DND-41 (cell line): ENCODE measurements around the gene MAN2A1.

ENCODE experiments used
- ATAC-seq: fragments of 200-7000 bp; cut with Tn5 transposase; 3 replicates; pipeline ENCODE4 v1.9.1; 2021; ENCODE audit warnings: low read depth; ENCODE audit not compliant: insufficient read depth
- DNase-seq: peaks from one replicate; pipeline ENCODE4 v3.0.0-alpha.2; 2020
- H2AFZ ChIP-seq: 2 replicates; pipeline ENCODE4 v1.6.0; 2012; ENCODE audit warnings: low read depth, low read length
- H3K27ac ChIP-seq: 2 replicates; pipeline ENCODE4 v1.5.1; 2012; ENCODE audit warnings: low read length, inconsistent platforms
- H3K27me3 ChIP-seq: fragments of 200-600 bp; sonication (generic); 2 replicates; pipeline ENCODE4 v1.6.0; 2012; ENCODE audit warnings: low read length, mild to moderate bottlenecking, inconsistent platforms; ENCODE audit not compliant: insufficient read depth, poor library complexity
- H3K36me3 ChIP-seq: 2 replicates; pipeline ENCODE4 v1.5.1; 2012; ENCODE audit warnings: low read length, inconsistent platforms; ENCODE audit not compliant: insufficient read depth
- H3K4me1 ChIP-seq: 2 replicates; pipeline ENCODE4 v1.5.1; 2012; ENCODE audit warnings: mild to moderate bottlenecking, low read length; ENCODE audit not compliant: insufficient read depth
- H3K4me2 ChIP-seq: 2 replicates; pipeline ENCODE4 v1.6.0; 2012; ENCODE audit warnings: mild to moderate bottlenecking, moderate library complexity, low read length, inconsistent platforms; ENCODE audit not compliant: insufficient read depth
- H3K4me3 ChIP-seq, 2 experiments: fragments of 200-600 bp in 1 of 2; shearing (Covaris generic) in 1 of 2; 2 replicates each; pipeline ENCODE4 v1.5.1; 2012 to 2016; ENCODE audit warnings: inconsistent platforms in 2 of 2, low read length in 2 of 2, mild to moderate bottlenecking in 2 of 2, low read depth in 1 of 2, moderate library complexity in 1 of 2
- H3K79me2 ChIP-seq: 2 replicates; pipeline ENCODE4 v1.6.0; 2012; ENCODE audit warnings: low read length, inconsistent platforms; ENCODE audit not compliant: insufficient read depth
- H3K9ac ChIP-seq: 2 replicates; pipeline ENCODE4 v1.6.0; 2012; ENCODE audit warnings: low read depth, mild to moderate bottlenecking, inconsistent platforms, low read length, moderate library complexity
- H3K9me3 ChIP-seq: 2 replicates; pipeline ENCODE4 v1.5.1; 2012; ENCODE audit warnings: low read length, moderate library complexity, mild to moderate bottlenecking, inconsistent platforms; ENCODE audit not compliant: insufficient read depth, severe bottlenecking
- H4K20me1 ChIP-seq: 2 replicates; pipeline ENCODE4 v1.6.0; 2012; ENCODE audit warnings: low read length; ENCODE audit not compliant: insufficient read depth
- EZH2 ChIP-seq: IDR thresholded peaks from 3 replicates; pipeline ENCODE4 v1.6.1; 2012; ENCODE audit warnings: borderline replicate concordance, low read depth, mild to moderate bottlenecking, moderate library complexity, low read length, inconsistent platforms; ENCODE audit not compliant: severe bottlenecking
- TF ChIP-seq, protein P1 (sequence below): IDR thresholded peaks from 2 replicates; pipeline ENCODE4 v1.5.1; 2012; ENCODE audit warnings: borderline replicate concordance, low read length, moderate library complexity, mild to moderate bottlenecking; ENCODE audit not compliant: poor library complexity, severe bottlenecking; ENCODE audit errors: extremely low read depth

MAN2A1 gene

DNA sequence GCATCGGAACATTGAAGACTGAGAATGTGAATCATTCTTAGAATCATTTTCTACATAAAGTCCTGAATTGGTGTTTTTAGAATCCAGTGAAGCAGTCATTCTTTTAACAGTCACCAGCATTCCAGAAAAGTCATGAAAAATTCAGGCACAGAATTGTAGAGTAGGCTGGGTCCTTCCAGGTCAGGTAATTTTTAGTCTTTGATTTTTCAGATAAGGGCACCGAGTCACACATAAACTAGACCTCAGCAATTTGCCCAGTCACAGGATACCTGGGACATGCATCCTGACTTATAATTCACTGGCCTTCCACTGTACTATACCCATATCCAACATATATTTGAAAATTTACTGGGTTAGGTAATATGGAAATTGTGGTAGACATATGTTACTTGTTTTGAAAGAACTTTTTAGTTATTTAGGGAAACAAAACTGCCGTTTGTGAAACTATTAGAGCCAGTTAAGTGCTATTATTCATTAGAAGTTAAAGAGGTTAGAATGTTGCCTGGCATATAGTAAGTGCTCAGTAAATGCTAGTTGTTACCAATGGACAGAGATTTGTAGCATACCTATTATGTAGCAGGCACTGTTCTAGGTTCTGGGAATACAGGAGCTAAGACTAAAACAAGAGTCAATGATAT, 10.9 kb downstream of the MAN2A1 start:
- H3K4me1 ChIP-seq, result peaks cover 26% of the 10 kb centered on the region
- H3K27me3 ChIP-seq, result no peaks in the 10 kb centered on the region
- H3K79me2 ChIP-seq, result peaks cover 99% of the 10 kb centered on the region
- no peak for DNase-seq
- ATAC-seq, result no peak
- peaks cover 60% of the 10 kb centered on the region for H4K20me1 ChIP-seq
- H3K9ac ChIP-seq, result no peak overlapping the region
- H3K27ac ChIP-seq, result no peak overlapping the region
- peaks cover 14% of the 10 kb centered on the region; the same call in 1 of the 2 replicates for H3K36me3 ChIP-seq
- no peak overlapping the region for H2AFZ ChIP-seq
- TF ChIP-seq EZH2, result no peak
- TF ChIP-seq, protein P1, sequence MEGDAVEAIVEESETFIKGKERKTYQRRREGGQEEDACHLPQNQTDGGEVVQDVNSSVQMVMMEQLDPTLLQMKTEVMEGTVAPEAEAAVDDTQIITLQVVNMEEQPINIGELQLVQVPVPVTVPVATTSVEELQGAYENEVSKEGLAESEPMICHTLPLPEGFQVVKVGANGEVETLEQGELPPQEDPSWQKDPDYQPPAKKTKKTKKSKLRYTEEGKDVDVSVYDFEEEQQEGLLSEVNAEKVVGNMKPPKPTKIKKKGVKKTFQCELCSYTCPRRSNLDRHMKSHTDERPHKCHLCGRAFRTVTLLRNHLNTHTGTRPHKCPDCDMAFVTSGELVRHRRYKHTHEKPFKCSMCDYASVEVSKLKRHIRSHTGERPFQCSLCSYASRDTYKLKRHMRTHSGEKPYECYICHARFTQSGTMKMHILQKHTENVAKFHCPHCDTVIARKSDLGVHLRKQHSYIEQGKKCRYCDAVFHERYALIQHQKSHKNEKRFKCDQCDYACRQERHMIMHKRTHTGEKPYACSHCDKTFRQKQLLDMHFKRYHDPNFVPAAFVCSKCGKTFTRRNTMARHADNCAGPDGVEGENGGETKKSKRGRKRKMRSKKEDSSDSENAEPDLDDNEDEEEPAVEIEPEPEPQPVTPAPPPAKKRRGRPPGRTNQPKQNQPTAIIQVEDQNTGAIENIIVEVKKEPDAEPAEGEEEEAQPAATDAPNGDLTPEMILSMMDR, result no peak
- no peak overlapping the region for H3K4me3 ChIP-seq
- no peak overlapping the region for H3K4me2 ChIP-seq
- H3K9me3 ChIP-seq, result no peaks in the 10 kb centered on the region

DNA sequence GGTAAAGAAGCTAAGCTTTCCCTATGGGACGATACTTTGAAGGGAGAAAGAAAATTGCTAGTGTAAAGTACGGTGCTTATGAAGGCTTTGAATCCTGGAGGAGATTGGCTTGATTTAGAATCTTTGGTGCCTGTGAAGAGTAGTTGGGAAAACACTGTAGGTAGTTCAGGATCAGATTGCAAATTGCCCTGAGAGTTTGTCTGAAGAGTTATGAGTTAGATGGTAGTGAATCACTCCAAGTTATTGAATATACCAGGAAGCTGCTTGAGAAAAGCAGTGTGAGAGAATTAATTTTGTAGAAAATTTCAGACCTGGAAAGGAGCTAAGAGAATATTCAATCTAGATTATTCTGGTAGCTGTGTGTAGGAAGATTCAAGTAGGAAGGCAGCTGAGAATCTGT, 11.5 kb downstream of the MAN2A1 start:
- Histone ChIP-seq H3K4me2 (no peak overlapping the region), H3K9ac (no peak overlapping the region), H3K9me3 (no peaks in the 10 kb centered on the region), H2AFZ (no peak overlapping the region), H3K36me3 (peaks cover 17% of the 10 kb centered on the region), H3K27ac (no peak overlapping the region), H4K20me1 (peaks cover 65% of the 10 kb centered on the region), H3K4me1 (peaks cover 23% of the 10 kb centered on the region), H3K4me3 (no peak overlapping the region), H3K79me2 (peaks cover 100% of the 10 kb centered on the region), H3K27me3 (no peaks in the 10 kb centered on the region)
- no peak for TF ChIP-seq EZH2
- TF ChIP-seq, protein P1, result no peak
- no peak for DNase-seq
- no peak for ATAC-seq

- no peak for ATAC-seq
- Histone ChIP-seq H3K36me3 (peaks cover 20% of the 10 kb centered on the region), H3K9ac (no peak overlapping the region), H3K27me3 (no peaks in the 10 kb centered on the region), H3K79me2 (peaks cover 100% of the 10 kb centered on the region), H3K27ac (no peak overlapping the region), H3K4me1 (peaks cover 17% of the 10 kb centered on the region), H4K20me1 (peaks cover 65% of the 10 kb centered on the region), H3K4me2 (no peak overlapping the region), H3K9me3 (no peaks in the 10 kb centered on the region), H3K4me3 (no peak overlapping the region), H2AFZ (no peak overlapping the region)
- TF ChIP-seq, protein P1, result no peak
- no peak for TF ChIP-seq EZH2
- DNase-seq, result no peak
These were observed 12.1 kb downstream of the MAN2A1 start for GRCh38 chr5:109701792-109702191.

DNA sequence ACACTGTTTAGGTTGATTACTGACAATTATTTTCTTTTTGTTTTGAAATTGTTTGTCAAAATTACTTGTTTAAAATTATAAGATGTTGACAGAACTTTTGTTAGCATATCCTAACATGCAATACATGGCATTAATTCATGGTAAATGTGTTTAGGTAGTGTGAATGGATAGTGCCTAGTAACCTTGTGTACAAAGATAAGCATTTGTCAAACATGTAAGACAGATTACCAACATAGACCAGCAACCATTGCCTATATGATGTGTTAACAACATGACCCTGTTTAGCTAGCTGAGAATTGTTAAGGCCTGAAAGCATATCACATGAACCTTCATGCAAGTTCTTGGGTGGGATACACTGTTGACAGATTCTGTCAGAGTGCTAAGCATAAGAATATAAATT, 13.4 kb downstream of the MAN2A1 start:
- no peak for TF ChIP-seq EZH2
- TF ChIP-seq, protein P1, result no peak
- ATAC-seq (no peak), DNase-seq (no peak)
- no peaks in the 10 kb centered on the region for H3K27me3 ChIP-seq
- H3K9me3 ChIP-seq, result no peaks in the 10 kb centered on the region
- H4K20me1 ChIP-seq, result peaks cover 70% of the 10 kb centered on the region
- H2AFZ ChIP-seq, result no peak overlapping the region
- no peak overlapping the region for H3K4me2 ChIP-seq
- peaks cover 13% of the 10 kb centered on the region for H3K4me1 ChIP-seq
- H3K79me2 ChIP-seq, result peaks cover 100% of the 10 kb centered on the region
- H3K4me3 ChIP-seq, result no peak overlapping the region
- H3K36me3 ChIP-seq, result peaks cover 23% of the 10 kb centered on the region
- H3K9ac ChIP-seq, result no peak overlapping the region
- no peak overlapping the region for H3K27ac ChIP-seq
